ENCODE data around the gene EPHA7. TPM values are rescaled to one million over a fixed set of nuclear protein-coding genes. Genes with fewer than 3 reads are reported as not detected.

Gene EPHA7
- polyA plus RNA-seq, 1 donor (not counting 4 experiments of a cell fraction or from before 2014, with no cell fraction given), result not detected

DNA sequence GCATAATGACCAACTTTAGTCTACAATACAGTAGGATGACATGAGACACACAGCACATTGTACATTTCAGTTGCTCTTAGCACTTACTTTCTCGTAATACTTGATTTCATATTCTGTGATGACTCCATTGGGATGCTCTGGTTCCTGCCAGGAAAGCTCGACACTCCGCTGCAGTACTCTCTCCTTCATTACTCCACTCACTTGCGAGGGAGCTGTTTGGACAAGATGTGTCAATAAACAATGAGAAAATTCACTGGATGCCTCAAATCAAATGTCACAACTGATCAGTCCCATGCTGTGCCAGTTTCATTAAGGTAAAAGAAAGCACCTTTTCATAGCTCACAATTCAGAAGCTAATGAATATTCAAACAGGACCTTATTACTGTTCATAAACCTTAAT lies 147.1 kb downstream of the EPHA7 start:
- Histone ChIP-seq H3K4me1 (ENCODE audit: control insufficient read depth, extremely low read depth, insufficient read depth, low read length) (no peaks in the 10 kb centered on the region), H3K36me3 (ENCODE audit: control insufficient read depth in 2 of 2, extremely low read depth in 1 of 2, insufficient read depth in 2 of 2, low read length in 2 of 2) (no peaks in the 10 kb centered on the region), H3K9me3 (ENCODE audit: control insufficient read depth, low read depth, low read length) (no peaks in the 10 kb centered on the region), H3K9me1 (ENCODE audit: control insufficient read depth, extremely low read depth, insufficient read depth, low read length) (no peaks in the 10 kb centered on the region), H3K27me3 (ENCODE audit: control insufficient read depth, extremely low read depth, insufficient read depth, low read length) (no peaks in the 10 kb centered on the region), H3K79me2 (ENCODE audit: control insufficient read depth, insufficient read depth, low read length) (no peaks in the 10 kb centered on the region), H4K20me1 (ENCODE audit: control insufficient read depth, extremely low read depth, insufficient read depth, low read length) (no peaks in the 10 kb centered on the region), H3K9ac (ENCODE audit: control insufficient read depth, extremely low read depth, insufficient read depth, low read length) (no peak overlapping the region), H2AFZ (ENCODE audit: control insufficient read depth, low read length) (no peak overlapping the region), H3K4me2 (ENCODE audit: control insufficient read depth, extremely low read depth, insufficient read depth, low read depth, low read length) (no peak overlapping the region), H3K27ac (ENCODE audit: control insufficient read depth, insufficient read depth, low read length) (no peak overlapping the region), H3K4me3 (ENCODE audit: control insufficient read depth in 2 of 3, extremely low read depth in 1 of 3, insufficient read depth in 2 of 3, low read depth in 1 of 3, low read length in 3 of 3) (no peak overlapping the region)
- TF ChIP-seq EZH2 (IDR thresholded peaks at IDR 0.05; ENCODE audit: low read length), result no peak
- TF ChIP-seq, protein P1, sequence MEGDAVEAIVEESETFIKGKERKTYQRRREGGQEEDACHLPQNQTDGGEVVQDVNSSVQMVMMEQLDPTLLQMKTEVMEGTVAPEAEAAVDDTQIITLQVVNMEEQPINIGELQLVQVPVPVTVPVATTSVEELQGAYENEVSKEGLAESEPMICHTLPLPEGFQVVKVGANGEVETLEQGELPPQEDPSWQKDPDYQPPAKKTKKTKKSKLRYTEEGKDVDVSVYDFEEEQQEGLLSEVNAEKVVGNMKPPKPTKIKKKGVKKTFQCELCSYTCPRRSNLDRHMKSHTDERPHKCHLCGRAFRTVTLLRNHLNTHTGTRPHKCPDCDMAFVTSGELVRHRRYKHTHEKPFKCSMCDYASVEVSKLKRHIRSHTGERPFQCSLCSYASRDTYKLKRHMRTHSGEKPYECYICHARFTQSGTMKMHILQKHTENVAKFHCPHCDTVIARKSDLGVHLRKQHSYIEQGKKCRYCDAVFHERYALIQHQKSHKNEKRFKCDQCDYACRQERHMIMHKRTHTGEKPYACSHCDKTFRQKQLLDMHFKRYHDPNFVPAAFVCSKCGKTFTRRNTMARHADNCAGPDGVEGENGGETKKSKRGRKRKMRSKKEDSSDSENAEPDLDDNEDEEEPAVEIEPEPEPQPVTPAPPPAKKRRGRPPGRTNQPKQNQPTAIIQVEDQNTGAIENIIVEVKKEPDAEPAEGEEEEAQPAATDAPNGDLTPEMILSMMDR (optimal IDR thresholded peaks at IDR 0.05 in 1 of 3, IDR thresholded peaks at IDR 0.05 in 1 of 3, conservative IDR thresholded peaks at IDR 0.05 in 1 of 3; ENCODE audit: extremely low read depth in 1 of 3, insufficient read depth in 2 of 3, low read length in 3 of 3), result no peak
- FAIRE-seq, result no peak
- no peak for DNase-seq (ENCODE audit: low read depth, low spot score)
- dilution Hi-C loops (cut with MboI; ENCODE audit: extremely low pct_ligation_motif_present, low sequenced_read_pairs), result no loop called here

- H4K20me1 ChIP-seq (ENCODE audit: control insufficient read depth, extremely low read depth, insufficient read depth, low read length), result no peaks in the 10 kb centered on the region
- H3K36me3 ChIP-seq (ENCODE audit: control insufficient read depth in 2 of 2, extremely low read depth in 1 of 2, insufficient read depth in 2 of 2, low read length in 2 of 2), result no peaks in the 10 kb centered on the region
- H3K27me3 ChIP-seq (ENCODE audit: control insufficient read depth, extremely low read depth, insufficient read depth, low read length), result no peaks in the 10 kb centered on the region
- H3K27ac ChIP-seq (ENCODE audit: control insufficient read depth, insufficient read depth, low read length), result no peak overlapping the region
- H3K4me1 ChIP-seq (ENCODE audit: control insufficient read depth, extremely low read depth, insufficient read depth, low read length), result no peaks in the 10 kb centered on the region
- no peak overlapping the region for H3K4me3 ChIP-seq (ENCODE audit: control insufficient read depth in 2 of 3, extremely low read depth in 1 of 3, insufficient read depth in 2 of 3, low read depth in 1 of 3, low read length in 3 of 3)
- DNase-seq (ENCODE audit: low read depth, low spot score) (no peak), FAIRE-seq (no peak)
- no peaks in the 10 kb centered on the region for H3K9me1 ChIP-seq (ENCODE audit: control insufficient read depth, extremely low read depth, insufficient read depth, low read length)
- H3K4me2 ChIP-seq (ENCODE audit: control insufficient read depth, extremely low read depth, insufficient read depth, low read depth, low read length), result no peak overlapping the region
- no peaks in the 10 kb centered on the region for H3K79me2 ChIP-seq (ENCODE audit: control insufficient read depth, insufficient read depth, low read length)
- TF ChIP-seq EZH2 (IDR thresholded peaks at IDR 0.05; ENCODE audit: low read length), result no peak
- TF ChIP-seq, protein P1 (optimal IDR thresholded peaks at IDR 0.05 in 1 of 3, IDR thresholded peaks at IDR 0.05 in 1 of 3, conservative IDR thresholded peaks at IDR 0.05 in 1 of 3; ENCODE audit: extremely low read depth in 1 of 3, insufficient read depth in 2 of 3, low read length in 3 of 3), result no peak
- no peaks in the 10 kb centered on the region for H3K9me3 ChIP-seq (ENCODE audit: control insufficient read depth, low read depth, low read length)
- dilution Hi-C loops (cut with MboI; ENCODE audit: extremely low pct_ligation_motif_present, low sequenced_read_pairs), result no loop called here
- no peak overlapping the region for H3K9ac ChIP-seq (ENCODE audit: control insufficient read depth, extremely low read depth, insufficient read depth, low read length)
- no peak overlapping the region for H2AFZ ChIP-seq (ENCODE audit: control insufficient read depth, low read length)
Measured at GRCh38 chr6:93266116-93266817, 153.1 kb downstream of the EPHA7 start.

Measured in keratinocyte (primary cell).